GM12878 (cell line): Measurements from ENCODE around the gene LYL1. TPM values are rescaled to one million over a fixed set of nuclear protein-coding genes. Genes with fewer than 3 reads are reported as not detected.
A peak's percentile ranks its signal among the peaks of the same experiment; 100 is the strongest.

Experiments
- BACH1 ChIP-seq: fragments of 450-650 bp; IDR thresholded peaks from 2 replicates; pipeline ENCODE4 v1.6.1; 2017; ENCODE audit warnings: mild to moderate bottlenecking, borderline replicate concordance
- BHLHE40 ChIP-seq, 2 experiments: fragments of 450-650 bp in 1 of 2; IDR thresholded peaks; 2 replicates each; pipeline ENCODE4 v1.6.1; 2011 to 2017; ENCODE audit warnings: low read depth in 2 of 2, borderline replicate concordance in 1 of 2, improper control_type of control experiment in 1 of 2, low read length in 1 of 2, mild to moderate bottlenecking in 1 of 2
- CHD1 ChIP-seq: IDR thresholded peaks from 2 replicates; pipeline ENCODE4 v1.6.1; 2012; ENCODE audit warnings: low read depth, low read length, improper control_type of control experiment
- GATAD2B ChIP-seq: fragments of 450-650 bp; conservative IDR thresholded peaks from 2 replicates; pipeline ENCODE4 v1.6.1; 2017; ENCODE audit warnings: low read depth, mild to moderate bottlenecking, moderate library complexity
- HDAC6 ChIP-seq: fragments of 200-600 bp; sonication (generic); IDR thresholded peaks from one replicate; pipeline ENCODE4 v1.8.0; 2017; ENCODE audit warnings: antibody characterized with exemption; ENCODE audit not compliant: unreplicated experiment
- TARDBP ChIP-seq: IDR thresholded peaks from 2 replicates; pipeline ENCODE4 v1.6.1; 2016; ENCODE audit warnings: borderline replicate concordance
- ZBED1 ChIP-seq: IDR thresholded peaks from 2 replicates; pipeline ENCODE4 v1.6.1; 2016; ENCODE audit warnings: borderline replicate concordance
- polyA plus RNA-seq, 11 experiments: library from polyadenylated mRNA; depleted of rRNA in 4 of 11; unstranded in 6 of 11; stranded (reverse) in 5 of 11; fragments of >200 nt; fragmentation: Nextera tagmentation in 4 of 11; fragmentation: Illumina TruSeq in 1 of 11; extraction: Ambion mirVana in 4 of 11; extraction: Trizol in 1 of 11; gene quantifications; 1 replicate in 1 of 11; 2 replicates in 10 of 11; pipeline versions ENCODE4 v1.2.1 to v1.2.3, GENCODE V29; 2011 to 2016; ENCODE audit warnings: inconsistent platforms in 2 of 11, missing spikeins in 2 of 11, low read depth in 1 of 11
- total RNA-seq, 4 experiments: library from RNA; depleted of rRNA in 3 of 4; stranded (reverse); fragments of >200 nt in 3 of 4; fragmentation: Illumina TruSeq in 1 of 4; extraction: Trizol in 1 of 4; gene quantifications; 2 replicates each; pipeline versions ENCODE4 v1.2.1 to v1.2.3, GENCODE V29; 2013 to 2021
- TF ChIP-seq, protein P1 (sequence below): IDR thresholded peaks from 2 replicates; pipeline ENCODE4 v1.6.1; 2012; ENCODE audit warnings: improper control_type of control experiment, low read depth, low read length; ENCODE audit not compliant: insufficient replicate concordance
- TF ChIP-seq, protein P2 (sequence below): IDR thresholded peaks from 2 replicates; pipeline ENCODE4 v1.6.1; 2012; ENCODE audit warnings: low read length, inconsistent platforms
- TF ChIP-seq, protein P3 (sequence below): fragments of 450-650 bp; IDR thresholded peaks from 2 replicates; pipeline ENCODE4 v1.6.1; 2016; ENCODE audit warnings: mild to moderate bottlenecking
- TF ChIP-seq, protein P4 (sequence below): fragments of 450-650 bp; formaldehyde crosslinking; IDR thresholded peaks from 2 replicates; pipeline ENCODE4 v1.4.0; 2022; ENCODE audit warnings: mild to moderate bottlenecking, moderate library complexity
- TF ChIP-seq, protein P5 (sequence below): fragments of 450-650 bp; IDR thresholded peaks from 2 replicates; pipeline ENCODE4 v1.6.1; 2017; ENCODE audit warnings: mild to moderate bottlenecking, moderate library complexity

Gene LYL1
- total and polyA plus RNA-seq, 10 of the 15 experiments (the other 5 are each of a cell fraction or from before 2014, with no cell fraction given): 0.10 to 34.8 (median 4.4) TPM

DNA sequence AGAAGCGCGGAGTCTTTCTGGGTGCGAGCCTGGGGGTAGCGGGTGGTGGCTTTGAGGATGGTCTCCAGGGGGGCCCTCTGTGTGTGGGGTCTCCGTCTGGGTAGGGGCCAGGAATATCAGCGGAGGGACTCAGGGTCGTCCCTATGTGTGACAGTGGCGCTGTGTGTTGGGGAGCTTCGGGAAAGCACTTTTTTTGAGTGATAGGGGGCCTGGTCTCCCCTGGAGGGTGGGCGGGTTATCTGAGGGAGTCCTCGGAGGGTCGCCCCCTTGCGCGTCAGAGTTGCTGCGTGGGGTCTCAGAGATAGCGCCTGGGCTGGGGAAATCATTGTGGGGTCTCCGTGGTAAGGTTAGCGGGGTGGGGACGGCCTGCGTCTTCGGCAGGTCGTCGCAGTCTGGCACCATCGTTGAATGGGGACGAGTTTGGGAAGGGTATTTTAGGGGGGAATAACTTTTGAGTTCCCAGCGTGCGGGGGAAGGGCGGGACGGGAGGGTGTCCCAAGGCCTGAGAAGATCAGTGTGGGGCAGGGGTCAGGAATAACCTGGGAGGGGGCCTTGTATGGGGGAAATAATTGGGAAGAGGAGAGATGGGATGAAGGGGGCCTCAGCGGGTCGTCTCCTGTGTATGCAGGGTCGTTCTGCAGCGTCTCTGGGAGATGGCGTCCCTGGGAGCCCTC is 48.4 kb upstream of the LYL1 start (continued):
- TF ChIP-seq, protein P1, sequence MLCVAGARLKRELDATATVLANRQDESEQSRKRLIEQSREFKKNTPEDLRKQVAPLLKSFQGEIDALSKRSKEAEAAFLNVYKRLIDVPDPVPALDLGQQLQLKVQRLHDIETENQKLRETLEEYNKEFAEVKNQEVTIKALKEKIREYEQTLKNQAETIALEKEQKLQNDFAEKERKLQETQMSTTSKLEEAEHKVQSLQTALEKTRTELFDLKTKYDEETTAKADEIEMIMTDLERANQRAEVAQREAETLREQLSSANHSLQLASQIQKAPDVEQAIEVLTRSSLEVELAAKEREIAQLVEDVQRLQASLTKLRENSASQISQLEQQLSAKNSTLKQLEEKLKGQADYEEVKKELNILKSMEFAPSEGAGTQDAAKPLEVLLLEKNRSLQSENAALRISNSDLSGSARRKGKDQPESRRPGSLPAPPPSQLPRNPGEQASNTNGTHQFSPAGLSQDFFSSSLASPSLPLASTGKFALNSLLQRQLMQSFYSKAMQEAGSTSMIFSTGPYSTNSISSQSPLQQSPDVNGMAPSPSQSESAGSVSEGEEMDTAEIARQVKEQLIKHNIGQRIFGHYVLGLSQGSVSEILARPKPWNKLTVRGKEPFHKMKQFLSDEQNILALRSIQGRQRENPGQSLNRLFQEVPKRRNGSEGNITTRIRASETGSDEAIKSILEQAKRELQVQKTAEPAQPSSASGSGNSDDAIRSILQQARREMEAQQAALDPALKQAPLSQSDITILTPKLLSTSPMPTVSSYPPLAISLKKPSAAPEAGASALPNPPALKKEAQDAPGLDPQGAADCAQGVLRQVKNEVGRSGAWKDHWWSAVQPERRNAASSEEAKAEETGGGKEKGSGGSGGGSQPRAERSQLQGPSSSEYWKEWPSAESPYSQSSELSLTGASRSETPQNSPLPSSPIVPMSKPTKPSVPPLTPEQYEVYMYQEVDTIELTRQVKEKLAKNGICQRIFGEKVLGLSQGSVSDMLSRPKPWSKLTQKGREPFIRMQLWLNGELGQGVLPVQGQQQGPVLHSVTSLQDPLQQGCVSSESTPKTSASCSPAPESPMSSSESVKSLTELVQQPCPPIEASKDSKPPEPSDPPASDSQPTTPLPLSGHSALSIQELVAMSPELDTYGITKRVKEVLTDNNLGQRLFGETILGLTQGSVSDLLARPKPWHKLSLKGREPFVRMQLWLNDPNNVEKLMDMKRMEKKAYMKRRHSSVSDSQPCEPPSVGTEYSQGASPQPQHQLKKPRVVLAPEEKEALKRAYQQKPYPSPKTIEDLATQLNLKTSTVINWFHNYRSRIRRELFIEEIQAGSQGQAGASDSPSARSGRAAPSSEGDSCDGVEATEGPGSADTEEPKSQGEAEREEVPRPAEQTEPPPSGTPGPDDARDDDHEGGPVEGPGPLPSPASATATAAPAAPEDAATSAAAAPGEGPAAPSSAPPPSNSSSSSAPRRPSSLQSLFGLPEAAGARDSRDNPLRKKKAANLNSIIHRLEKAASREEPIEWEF: no peak
- TF ChIP-seq TARDBP: no peak
- TF ChIP-seq, protein P2, sequence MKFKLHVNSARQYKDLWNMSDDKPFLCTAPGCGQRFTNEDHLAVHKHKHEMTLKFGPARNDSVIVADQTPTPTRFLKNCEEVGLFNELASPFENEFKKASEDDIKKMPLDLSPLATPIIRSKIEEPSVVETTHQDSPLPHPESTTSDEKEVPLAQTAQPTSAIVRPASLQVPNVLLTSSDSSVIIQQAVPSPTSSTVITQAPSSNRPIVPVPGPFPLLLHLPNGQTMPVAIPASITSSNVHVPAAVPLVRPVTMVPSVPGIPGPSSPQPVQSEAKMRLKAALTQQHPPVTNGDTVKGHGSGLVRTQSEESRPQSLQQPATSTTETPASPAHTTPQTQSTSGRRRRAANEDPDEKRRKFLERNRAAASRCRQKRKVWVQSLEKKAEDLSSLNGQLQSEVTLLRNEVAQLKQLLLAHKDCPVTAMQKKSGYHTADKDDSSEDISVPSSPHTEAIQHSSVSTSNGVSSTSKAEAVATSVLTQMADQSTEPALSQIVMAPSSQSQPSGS: no peak
- no peak for TF ChIP-seq HDAC6
- TF ChIP-seq, protein P3, sequence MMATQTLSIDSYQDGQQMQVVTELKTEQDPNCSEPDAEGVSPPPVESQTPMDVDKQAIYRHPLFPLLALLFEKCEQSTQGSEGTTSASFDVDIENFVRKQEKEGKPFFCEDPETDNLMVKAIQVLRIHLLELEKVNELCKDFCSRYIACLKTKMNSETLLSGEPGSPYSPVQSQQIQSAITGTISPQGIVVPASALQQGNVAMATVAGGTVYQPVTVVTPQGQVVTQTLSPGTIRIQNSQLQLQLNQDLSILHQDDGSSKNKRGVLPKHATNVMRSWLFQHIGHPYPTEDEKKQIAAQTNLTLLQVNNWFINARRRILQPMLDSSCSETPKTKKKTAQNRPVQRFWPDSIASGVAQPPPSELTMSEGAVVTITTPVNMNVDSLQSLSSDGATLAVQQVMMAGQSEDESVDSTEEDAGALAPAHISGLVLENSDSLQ: peak; percentile 73; the same call in 1 of the 2 replicates
- TF ChIP-seq BACH1: no peak
- TF ChIP-seq, protein P4, sequence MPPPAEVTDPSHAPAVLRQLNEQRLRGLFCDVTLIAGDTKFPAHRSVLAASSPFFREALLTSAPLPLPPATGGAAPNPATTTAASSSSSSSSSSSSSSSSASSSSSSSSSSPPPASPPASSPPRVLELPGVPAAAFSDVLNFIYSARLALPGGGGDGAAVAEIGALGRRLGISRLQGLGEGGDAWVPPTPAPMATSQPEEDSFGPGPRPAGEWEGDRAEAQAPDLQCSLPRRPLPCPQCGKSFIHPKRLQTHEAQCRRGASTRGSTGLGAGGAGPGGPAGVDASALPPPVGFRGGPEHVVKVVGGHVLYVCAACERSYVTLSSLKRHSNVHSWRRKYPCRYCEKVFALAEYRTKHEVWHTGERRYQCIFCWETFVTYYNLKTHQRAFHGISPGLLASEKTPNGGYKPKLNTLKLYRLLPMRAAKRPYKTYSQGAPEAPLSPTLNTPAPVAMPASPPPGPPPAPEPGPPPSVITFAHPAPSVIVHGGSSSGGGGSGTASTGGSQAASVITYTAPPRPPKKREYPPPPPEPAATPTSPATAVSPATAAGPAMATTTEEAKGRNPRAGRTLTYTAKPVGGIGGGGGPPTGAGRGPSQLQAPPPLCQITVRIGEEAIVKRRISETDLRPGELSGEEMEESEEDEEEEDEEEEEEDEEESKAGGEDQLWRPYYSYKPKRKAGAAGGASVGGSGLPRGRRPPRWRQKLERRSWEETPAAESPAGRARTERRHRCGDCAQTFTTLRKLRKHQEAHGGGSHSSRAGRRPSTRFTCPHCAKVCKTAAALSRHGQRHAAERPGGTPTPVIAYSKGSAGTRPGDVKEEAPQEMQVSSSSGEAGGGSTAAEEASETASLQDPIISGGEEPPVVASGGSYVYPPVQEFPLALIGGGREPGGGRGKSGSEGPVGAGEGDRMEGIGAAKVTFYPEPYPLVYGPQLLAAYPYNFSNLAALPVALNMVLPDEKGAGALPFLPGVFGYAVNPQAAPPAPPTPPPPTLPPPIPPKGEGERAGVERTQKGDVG (CRISPR knock-in tag): no peak
- no peak for TF ChIP-seq BHLHE40 (IDR thresholded peaks at IDR 0.05; ENCODE audit: borderline replicate concordance in 1 of 2, low read depth in 2 of 2, low read length in 1 of 2)
- TF ChIP-seq ZBED1: no peak
- TF ChIP-seq CHD1: no peak
- no peak for TF ChIP-seq GATAD2B
- TF ChIP-seq, protein P5, sequence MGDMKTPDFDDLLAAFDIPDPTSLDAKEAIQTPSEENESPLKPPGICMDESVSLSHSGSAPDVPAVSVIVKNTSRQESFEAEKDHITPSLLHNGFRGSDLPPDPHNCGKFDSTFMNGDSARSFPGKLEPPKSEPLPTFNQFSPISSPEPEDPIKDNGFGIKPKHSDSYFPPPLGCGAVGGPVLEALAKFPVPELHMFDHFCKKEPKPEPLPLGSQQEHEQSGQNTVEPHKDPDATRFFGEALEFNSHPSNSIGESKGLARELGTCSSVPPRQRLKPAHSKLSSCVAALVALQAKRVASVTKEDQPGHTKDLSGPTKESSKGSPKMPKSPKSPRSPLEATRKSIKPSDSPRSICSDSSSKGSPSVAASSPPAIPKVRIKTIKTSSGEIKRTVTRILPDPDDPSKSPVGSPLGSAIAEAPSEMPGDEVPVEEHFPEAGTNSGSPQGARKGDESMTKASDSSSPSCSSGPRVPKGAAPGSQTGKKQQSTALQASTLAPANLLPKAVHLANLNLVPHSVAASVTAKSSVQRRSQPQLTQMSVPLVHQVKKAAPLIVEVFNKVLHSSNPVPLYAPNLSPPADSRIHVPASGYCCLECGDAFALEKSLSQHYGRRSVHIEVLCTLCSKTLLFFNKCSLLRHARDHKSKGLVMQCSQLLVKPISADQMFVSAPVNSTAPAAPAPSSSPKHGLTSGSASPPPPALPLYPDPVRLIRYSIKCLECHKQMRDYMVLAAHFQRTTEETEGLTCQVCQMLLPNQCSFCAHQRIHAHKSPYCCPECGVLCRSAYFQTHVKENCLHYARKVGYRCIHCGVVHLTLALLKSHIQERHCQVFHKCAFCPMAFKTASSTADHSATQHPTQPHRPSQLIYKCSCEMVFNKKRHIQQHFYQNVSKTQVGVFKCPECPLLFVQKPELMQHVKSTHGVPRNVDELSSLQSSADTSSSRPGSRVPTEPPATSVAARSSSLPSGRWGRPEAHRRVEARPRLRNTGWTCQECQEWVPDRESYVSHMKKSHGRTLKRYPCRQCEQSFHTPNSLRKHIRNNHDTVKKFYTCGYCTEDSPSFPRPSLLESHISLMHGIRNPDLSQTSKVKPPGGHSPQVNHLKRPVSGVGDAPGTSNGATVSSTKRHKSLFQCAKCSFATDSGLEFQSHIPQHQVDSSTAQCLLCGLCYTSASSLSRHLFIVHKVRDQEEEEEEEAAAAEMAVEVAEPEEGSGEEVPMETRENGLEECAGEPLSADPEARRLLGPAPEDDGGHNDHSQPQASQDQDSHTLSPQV: no peak
